GM18508 (cell line): ENCODE data around the gene LRFN3.
"Not testable (repeated sequence)": the region's sequence is repeated elsewhere in the genome, so short reads cannot be mapped to it uniquely, and the experiment has no call there.

Experiments
- ATAC-seq: cut with Tn5 transposase; IDR thresholded peaks from one replicate; pipeline ENCODE4 v1.9.1; 2021; ENCODE audit warnings: moderate number of reproducible peaks; ENCODE audit not compliant: insufficient read depth, unreplicated experiment

LRFN3 gene, protein sequence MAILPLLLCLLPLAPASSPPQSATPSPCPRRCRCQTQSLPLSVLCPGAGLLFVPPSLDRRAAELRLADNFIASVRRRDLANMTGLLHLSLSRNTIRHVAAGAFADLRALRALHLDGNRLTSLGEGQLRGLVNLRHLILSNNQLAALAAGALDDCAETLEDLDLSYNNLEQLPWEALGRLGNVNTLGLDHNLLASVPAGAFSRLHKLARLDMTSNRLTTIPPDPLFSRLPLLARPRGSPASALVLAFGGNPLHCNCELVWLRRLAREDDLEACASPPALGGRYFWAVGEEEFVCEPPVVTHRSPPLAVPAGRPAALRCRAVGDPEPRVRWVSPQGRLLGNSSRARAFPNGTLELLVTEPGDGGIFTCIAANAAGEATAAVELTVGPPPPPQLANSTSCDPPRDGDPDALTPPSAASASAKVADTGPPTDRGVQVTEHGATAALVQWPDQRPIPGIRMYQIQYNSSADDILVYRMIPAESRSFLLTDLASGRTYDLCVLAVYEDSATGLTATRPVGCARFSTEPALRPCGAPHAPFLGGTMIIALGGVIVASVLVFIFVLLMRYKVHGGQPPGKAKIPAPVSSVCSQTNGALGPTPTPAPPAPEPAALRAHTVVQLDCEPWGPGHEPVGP

GRCh38 chr19:35935911-35936737 is at the start of gene LRFN3:
LRFN3 (plus strand) TSS chr19:35936374; CDS start chr19:35939426, 3,052 bp downstream.
- ATAC-seq = no peak

DNA sequence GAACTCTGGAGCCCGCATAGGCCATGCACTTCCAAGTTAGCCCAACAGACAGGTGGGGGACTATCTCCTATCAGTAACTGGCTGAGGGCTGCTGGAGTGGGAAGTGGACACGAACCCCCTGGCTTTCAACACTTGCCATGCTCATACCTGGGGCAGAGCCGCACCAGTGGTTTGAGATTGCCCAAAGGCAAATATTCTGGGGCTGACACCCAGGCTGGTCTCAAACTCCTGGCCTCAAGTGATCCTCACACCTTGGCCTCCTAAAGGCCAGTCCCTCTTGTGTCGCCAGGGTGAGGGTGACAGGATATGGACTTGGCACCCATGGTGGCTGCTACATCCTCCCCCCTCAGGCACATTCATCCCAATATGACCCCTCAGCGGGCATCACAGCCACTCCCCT is 49.0 kb upstream of the LRFN3 start:
- ATAC-seq = no peak

DNA sequence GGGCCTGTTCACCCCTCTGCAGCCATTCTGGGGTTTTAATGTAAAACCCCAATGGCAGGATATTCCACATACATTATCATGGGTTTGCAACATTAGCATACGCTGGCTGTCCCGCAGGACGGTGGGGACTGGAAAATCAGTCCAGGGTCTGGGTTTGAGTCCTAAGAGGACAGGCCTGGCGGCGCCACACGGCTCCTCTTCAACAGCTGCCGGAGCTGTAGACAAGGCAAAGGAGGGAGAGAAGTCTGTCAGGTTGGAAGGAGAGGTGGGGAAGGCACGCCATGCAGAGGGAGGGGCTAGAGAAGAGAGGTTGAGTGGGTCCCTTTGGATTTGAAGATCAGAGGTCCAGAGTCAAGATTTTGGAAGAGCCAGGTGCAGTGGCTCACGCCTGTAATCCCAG is 47.8 kb upstream of the LRFN3 start:
- no peak for ATAC-seq

GRCh38 chr19:35889370-35890112 is 46.6 kb upstream of the LRFN3 start:
- no peak for ATAC-seq

DNA sequence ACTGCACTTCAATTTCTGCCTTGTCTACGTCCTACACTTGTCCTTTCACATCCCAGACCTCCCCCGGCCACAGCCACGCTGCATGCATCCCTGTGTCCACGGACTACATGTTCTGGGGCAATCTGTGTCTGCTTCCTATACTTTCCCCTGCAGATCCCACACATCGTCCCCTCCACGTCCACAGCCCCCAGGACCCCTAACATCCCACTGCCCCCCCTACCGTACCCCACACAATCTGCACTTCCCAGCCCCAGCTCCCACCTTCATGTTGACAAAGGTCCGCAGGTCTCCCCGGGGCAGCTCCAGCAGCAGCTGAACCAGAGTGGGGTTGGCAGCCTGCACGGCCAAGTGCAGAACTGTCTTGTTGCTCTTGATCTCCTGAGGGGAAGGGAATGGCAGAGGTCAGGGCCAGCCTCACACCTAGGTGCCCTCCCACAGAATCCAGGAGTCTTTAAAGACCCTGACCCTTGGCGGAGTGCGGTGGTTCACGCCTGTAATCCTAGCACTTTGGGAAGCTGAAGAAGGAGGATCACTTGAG is 46.0 kb upstream of the LRFN3 start:
- ATAC-seq = no peak

DNA sequence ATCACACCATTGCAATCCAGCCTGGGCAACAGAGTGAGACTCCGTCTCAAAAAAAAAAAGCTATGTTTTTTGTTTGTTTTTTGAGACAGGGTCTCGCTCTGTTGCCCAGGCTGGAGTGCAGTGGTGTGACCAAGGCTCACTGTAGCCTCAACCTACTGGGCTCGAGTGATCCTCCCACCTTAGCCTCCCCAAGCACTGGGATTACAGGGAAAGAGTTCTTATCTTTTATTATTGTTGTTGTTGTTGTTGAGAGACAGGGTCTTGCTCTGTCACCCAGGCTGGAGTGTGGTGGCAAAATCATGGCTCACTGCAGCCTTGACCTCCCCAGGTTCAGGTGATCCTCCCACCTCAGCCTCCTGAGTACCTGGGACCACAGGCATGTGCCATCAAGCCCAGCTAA is 44.4 kb upstream of the LRFN3 start:
- ATAC-seq = not testable (repeated sequence)

GRCh38 chr19:35894342-35894741 is 41.8 kb upstream of the LRFN3 start:
- no peak for ATAC-seq

DNA sequence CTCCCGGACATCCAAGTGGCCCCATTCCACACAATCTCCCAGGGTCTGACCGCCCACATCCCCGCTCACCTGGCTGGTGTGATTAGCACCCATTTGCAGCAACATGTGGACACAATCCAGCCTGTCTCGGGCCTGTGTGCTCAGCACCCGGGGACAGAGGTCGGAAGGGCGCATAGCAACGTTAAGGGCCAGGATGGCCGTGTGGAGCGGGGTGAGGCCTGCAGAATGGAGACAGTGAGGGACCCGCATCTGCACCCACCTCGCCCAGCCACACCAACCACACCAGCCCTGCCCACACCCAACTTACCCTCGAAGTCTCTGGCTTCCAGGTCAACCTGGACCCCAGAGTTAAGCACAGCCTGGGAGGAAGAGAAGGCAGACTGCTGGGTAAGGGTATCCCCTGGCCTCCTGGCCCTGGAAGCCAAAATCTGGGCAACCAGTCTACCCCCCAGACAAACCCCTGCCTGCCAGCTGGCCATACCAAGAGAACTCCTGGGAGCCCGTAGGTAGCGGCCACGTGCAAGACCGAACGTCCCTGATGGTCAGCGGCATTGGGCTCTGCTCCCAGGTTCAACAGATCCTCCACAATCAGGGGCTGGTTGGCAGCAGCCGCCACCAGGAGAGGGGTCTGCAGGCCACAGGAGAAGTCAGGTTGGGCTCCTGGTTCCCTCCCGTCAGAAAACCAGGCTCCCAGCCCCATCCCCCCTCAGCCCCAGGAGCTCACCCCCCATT is 40.1 kb upstream of the LRFN3 start:
- ATAC-seq = no peak

DNA sequence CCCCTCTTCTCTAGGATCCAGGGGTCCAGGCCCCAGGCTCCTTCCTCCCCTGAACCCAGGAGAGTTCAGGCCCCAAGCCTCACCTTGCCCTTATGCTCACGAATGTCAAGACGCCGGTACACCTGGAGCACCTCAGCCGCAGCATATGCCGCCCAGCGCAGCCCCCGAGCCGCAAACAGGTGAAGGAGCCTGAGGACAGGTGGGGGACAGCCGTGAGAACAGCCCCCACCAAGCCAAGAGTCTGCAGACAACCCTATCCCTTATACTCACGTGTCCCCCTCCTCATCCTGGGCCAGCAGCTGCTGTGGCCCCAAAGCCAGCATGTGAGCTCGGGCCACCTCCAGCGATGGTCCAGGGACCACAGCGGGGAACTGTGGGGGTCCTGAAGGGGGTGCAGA is 39.5 kb upstream of the LRFN3 start:
- no peak for ATAC-seq

GRCh38 chr19:35897706-35898451 is 38.3 kb upstream of the LRFN3 start:
- ATAC-seq = no peak

GRCh38 chr19:35898499-35898809 is 37.7 kb upstream of the LRFN3 start:
- no peak for ATAC-seq

- no peak for ATAC-seq
These were observed 36.5 kb upstream of the LRFN3 start for GRCh38 chr19:35899547-35900214.

DNA sequence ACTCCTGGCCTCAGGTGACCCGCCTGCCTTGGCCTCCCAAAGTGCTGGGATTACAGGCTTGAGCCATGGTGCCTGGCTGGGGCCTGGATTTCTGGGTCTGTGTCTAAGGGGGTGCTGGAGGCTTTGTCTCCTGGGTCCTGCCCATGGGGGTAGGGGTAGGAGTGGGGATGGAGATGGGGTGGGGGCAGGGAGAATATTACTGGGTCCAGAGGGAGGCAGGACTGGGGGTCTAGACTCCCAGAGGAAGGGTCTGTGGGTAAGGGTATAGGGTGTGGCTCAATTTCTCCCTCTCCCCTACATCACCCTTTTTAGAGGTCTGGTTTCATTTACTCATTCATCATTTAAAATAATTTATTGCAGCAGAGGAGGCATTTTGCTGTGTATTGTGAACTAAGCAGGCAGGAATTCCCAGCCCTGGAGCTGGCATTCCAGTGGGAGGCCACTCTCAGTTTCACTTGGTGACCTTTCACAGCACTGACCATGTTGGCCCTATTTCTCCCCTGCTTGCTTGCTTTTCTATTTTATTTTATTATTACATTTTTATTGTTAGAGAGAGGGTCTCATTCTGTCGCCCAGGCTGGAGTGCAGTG is 35.0 kb upstream of the LRFN3 start:
- ATAC-seq = no peak

- no peak for ATAC-seq
These were observed 34.1 kb upstream of the LRFN3 start, which contains the start of gene HCST for GRCh38 chr19:35901854-35902661. HCST (plus strand) TSS chr19:35902529; CDS start chr19:35902594, 65 bp downstream.

DNA sequence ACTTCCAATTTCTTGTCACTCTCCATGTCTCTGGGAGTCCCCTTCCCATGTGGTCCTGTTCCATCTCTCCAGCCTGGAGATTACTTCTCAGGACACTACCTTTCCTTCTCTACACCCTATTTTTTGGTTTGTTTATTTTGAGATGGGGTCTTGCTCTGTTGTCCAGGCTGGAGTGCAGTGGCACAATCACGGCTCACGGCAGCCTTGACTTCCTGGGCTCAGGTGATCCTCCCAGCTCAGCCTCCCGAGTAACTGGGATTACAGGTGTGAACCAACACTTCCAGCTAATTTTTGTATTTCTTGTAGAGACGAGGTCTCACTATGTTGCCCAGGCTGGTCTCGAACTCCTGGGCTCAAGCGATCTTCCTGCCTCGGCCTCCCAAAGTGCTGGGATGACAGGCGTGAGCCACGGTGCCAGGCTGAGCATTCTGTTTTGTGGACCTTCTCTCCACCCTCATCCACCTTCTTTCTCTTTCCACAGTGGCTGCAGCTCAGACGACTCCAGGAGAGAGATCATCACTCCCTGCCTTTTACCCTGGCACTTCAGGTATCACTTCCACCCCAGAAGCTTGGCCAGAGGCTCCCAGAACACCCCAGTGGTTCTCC is 33.2 kb upstream of the LRFN3 start:
- ATAC-seq = no peak

DNA sequence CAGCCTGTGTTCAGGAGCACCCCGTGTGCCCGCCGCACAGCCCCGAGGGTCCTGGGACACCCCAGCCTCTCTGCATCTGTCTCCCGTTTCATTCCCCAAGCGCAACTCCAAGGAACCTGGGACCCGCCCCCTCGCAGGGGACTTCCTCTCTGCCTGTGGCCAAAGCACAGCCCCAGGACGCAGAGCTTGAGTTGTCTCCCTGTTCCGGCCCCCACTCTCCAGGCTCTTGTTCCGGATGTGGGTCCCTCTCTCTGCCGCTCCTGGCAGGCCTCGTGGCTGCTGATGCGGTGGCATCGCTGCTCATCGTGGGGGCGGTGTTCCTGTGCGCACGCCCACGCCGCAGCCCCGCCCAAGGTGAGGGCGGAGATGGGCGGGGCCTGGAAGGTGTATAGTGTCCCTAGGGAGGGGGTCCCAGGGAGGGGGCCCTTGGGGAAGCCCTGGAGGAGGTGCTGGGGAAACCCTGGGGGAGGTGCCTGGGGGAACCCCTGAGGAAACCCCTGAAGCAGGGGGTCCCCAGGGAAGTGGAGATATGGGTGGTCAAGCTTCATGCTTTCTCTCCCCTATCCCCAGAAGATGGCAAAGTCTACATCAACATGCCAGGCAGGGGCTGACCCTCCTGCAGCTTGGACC is 32.5 kb upstream of the LRFN3 start:
- ATAC-seq = no peak
